Mammary epithelial cell (primary cell): Measurements from ENCODE around the gene PRKN.

Experiments
- CTCF ChIP-seq, 2 donors: IDR thresholded peaks in 1 of 2; conservative IDR thresholded peaks in 1 of 2; 2 replicates each; pipeline ENCODE4 v1.5.1; 2011 to 2012; ENCODE audit warnings: inconsistent platforms in 2 of 2, low read length in 2 of 2, mild to moderate bottlenecking in 2 of 2, control low read depth in 1 of 2, low read depth in 1 of 2; ENCODE audit not compliant: insufficient read depth in 1 of 2; ENCODE audit errors: extremely low read depth in 1 of 2
- EZH2 ChIP-seq: IDR thresholded peaks from 2 replicates; pipeline ENCODE4 v1.6.1; 2012; ENCODE audit warnings: low read length, inconsistent platforms, borderline replicate concordance

GRCh38 chr6:162538643-162539064 is 188.9 kb downstream of the PRKN start:
- TF ChIP-seq CTCF (conservative IDR thresholded peaks at IDR 0.05 in 1 of 2, IDR thresholded peaks at IDR 0.05 in 1 of 2; ENCODE audit: extremely low read depth in 1 of 2, insufficient read depth in 1 of 2, low read depth in 1 of 2, low read length in 2 of 2) = no peak
- no peak for TF ChIP-seq EZH2
